ENCODE results near the gene AP2S1. TPM values are rescaled to one million over a fixed set of nuclear protein-coding genes. Genes with fewer than 3 reads are reported as not detected.

AP2S1 gene
- total and polyA plus RNA-seq, 2 of the 4 experiments (the other 2 are of a cell fraction) = 144 to 274 TPM

DNA sequence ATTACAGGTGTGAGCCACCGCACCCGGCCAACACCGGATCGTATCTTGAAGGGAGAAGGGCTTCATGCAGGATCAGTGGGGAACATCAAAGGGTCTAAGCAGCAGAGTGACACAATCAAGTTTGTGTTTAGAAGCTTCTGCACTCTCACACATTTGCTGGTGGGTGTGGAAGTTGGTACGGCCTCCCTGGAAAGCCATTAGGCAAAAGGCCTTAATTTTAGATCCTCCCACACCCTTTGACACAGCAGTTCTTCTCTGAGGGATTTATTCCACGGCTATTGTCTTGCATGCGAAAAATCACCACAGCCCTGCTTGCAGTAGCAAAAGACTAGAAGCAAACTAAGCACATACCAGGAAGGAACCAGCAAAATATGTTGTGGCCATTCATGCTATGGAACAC lies 44.0 kb downstream of the AP2S1 start:
- no peak for TF ChIP-seq CHD1 (IDR thresholded peaks at IDR 0.05; ENCODE audit: low read depth, low read length)
- TF ChIP-seq SMC3 (IDR thresholded peaks at IDR 0.05; ENCODE audit: low read depth, low read length) = no peak
- no peak for TF ChIP-seq MXI1 (IDR thresholded peaks at IDR 0.05; ENCODE audit: borderline replicate concordance, low read depth, low read length)
- TF ChIP-seq, protein P1, sequence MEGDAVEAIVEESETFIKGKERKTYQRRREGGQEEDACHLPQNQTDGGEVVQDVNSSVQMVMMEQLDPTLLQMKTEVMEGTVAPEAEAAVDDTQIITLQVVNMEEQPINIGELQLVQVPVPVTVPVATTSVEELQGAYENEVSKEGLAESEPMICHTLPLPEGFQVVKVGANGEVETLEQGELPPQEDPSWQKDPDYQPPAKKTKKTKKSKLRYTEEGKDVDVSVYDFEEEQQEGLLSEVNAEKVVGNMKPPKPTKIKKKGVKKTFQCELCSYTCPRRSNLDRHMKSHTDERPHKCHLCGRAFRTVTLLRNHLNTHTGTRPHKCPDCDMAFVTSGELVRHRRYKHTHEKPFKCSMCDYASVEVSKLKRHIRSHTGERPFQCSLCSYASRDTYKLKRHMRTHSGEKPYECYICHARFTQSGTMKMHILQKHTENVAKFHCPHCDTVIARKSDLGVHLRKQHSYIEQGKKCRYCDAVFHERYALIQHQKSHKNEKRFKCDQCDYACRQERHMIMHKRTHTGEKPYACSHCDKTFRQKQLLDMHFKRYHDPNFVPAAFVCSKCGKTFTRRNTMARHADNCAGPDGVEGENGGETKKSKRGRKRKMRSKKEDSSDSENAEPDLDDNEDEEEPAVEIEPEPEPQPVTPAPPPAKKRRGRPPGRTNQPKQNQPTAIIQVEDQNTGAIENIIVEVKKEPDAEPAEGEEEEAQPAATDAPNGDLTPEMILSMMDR (conservative IDR thresholded peaks at IDR 0.05; ENCODE audit: low read depth, low read length) = no peak
- no peak for TF ChIP-seq RAD21 (IDR thresholded peaks at IDR 0.05; ENCODE audit: low read length)
- TF ChIP-seq, protein P2, sequence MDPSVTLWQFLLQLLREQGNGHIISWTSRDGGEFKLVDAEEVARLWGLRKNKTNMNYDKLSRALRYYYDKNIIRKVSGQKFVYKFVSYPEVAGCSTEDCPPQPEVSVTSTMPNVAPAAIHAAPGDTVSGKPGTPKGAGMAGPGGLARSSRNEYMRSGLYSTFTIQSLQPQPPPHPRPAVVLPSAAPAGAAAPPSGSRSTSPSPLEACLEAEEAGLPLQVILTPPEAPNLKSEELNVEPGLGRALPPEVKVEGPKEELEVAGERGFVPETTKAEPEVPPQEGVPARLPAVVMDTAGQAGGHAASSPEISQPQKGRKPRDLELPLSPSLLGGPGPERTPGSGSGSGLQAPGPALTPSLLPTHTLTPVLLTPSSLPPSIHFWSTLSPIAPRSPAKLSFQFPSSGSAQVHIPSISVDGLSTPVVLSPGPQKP (IDR thresholded peaks at IDR 0.05; ENCODE audit: borderline replicate concordance, low read depth, low read length) = no peak
- no peak for TF ChIP-seq CEBPB (IDR thresholded peaks at IDR 0.05; ENCODE audit: low read depth, low read length)
- TF ChIP-seq NFE2L2 (IDR thresholded peaks at IDR 0.05; ENCODE audit: low read depth, low read length) = no peak
- TF ChIP-seq MAFK (IDR thresholded peaks at IDR 0.05; ENCODE audit: low read depth, low read length) = no peak
- no peak for TF ChIP-seq FOS (IDR thresholded peaks at IDR 0.05; ENCODE audit: low read depth, low read length)
- no peak for TF ChIP-seq POLR2A (IDR thresholded peaks at IDR 0.05; ENCODE audit: low read depth, low read length)
- TF ChIP-seq RFX5 (IDR thresholded peaks at IDR 0.05; ENCODE audit: low read depth, low read length) = no peak
- no peak for TF ChIP-seq RCOR1 (IDR thresholded peaks at IDR 0.05; ENCODE audit: insufficient replicate concordance, low read length)
- TF ChIP-seq, protein P3, sequence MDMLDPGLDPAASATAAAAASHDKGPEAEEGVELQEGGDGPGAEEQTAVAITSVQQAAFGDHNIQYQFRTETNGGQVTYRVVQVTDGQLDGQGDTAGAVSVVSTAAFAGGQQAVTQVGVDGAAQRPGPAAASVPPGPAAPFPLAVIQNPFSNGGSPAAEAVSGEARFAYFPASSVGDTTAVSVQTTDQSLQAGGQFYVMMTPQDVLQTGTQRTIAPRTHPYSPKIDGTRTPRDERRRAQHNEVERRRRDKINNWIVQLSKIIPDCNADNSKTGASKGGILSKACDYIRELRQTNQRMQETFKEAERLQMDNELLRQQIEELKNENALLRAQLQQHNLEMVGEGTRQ (IDR thresholded peaks at IDR 0.05; ENCODE audit: low read depth, low read length) = no peak
- no peak for TF ChIP-seq BHLHE40 (IDR thresholded peaks at IDR 0.05; ENCODE audit: low read depth, low read length)
- no peak for TF ChIP-seq MAZ (IDR thresholded peaks at IDR 0.05; ENCODE audit: borderline replicate concordance, low read depth, low read length)
- ChIA-PET POLR2A (ENCODE audit: unreplicated experiment) (no interaction called here), CTCF (no interaction called here)
- ATAC-seq (ENCODE audit: low read depth) = no peak
- Histone ChIP-seq H3K9ac (ENCODE audit: low read depth, low read length) (no peak overlapping the region), H3K4me1 (ENCODE audit: control insufficient read depth, insufficient read depth, low read length) (no peaks in the 10 kb centered on the region), H4K20me1 (ENCODE audit: insufficient read depth, low read length) (no peaks in the 10 kb centered on the region), H2BK15ac (ENCODE audit: low read depth, low read length) (no peak overlapping the region), H3K79me1 (ENCODE audit: low read depth in 1 of 2, low read length in 2 of 2) (no peaks in the 10 kb centered on the region), H2AK5ac (ENCODE audit: low read depth, low read length) (no peak overlapping the region), H4K8ac (ENCODE audit: low read depth in 2 of 2, low read length in 2 of 2) (no peak overlapping the region), H2BK120ac (ENCODE audit: low read depth, low read length) (no peak overlapping the region), H2BK5ac (ENCODE audit: low read depth, low read length, poor library complexity, severe bottlenecking) (no peak overlapping the region), H3K27ac (ENCODE audit: insufficient read depth, low read length) (no peak overlapping the region), H2AFZ (replicated peaks; ENCODE audit: low read length, poor library complexity) (no peak overlapping the region), H3K4me2 (ENCODE audit: low read depth, low read length) (no peak overlapping the region), H2BK20ac (ENCODE audit: low read depth, low read length) (no peak overlapping the region), H4K91ac (ENCODE audit: insufficient read depth, low read depth, low read length) (no peak overlapping the region), H3K4me3 (ENCODE audit: insufficient read depth, low read depth, low read length) (no peak overlapping the region), H3K9me3 (ENCODE audit: control insufficient read depth, insufficient read depth, low read length) (no peaks in the 10 kb centered on the region), H4K5ac (ENCODE audit: low read depth, low read length) (no peak overlapping the region), H3K4ac (ENCODE audit: low read depth, low read length) (no peak overlapping the region), H3K9me1 (ENCODE audit: insufficient read depth, low read length) (no peaks in the 10 kb centered on the region), H3K36me3 (ENCODE audit: control insufficient read depth, insufficient read depth, low read length) (no peaks in the 10 kb centered on the region), H3K56ac (ENCODE audit: extremely low read depth, insufficient read depth, low read length) (no peak overlapping the region), H2AK9ac (replicated peaks; ENCODE audit: low read depth, low read length, poor library complexity) (no peak overlapping the region), H3K23ac (ENCODE audit: low read depth, low read length) (no peak overlapping the region), H3K27me3 (ENCODE audit: control insufficient read depth, insufficient read depth, low read length) (no peaks in the 10 kb centered on the region), H3K14ac (replicated peaks; ENCODE audit: low read depth, low read length) (no peak overlapping the region), H3K18ac (ENCODE audit: low read depth, low read length) (no peak overlapping the region)
- intact Hi-C loops (cut with micrococcal nuclease) (no loop called here), in situ Hi-C loops (cut with MboI; ENCODE audit: low sequenced_read_pairs) (no loop called here), dilution Hi-C loops (cut with HindIII; ENCODE audit: low sequenced_read_pairs, unreplicated experiment) (no loop called here)
- BruUV-seq (replicated peaks) = no TSS peak
- no peak for DNase-seq
- WGBS, 2 experiments (ENCODE audit: extremely low coverage in 2 of 2, insufficient read length in 1 of 2) = 73% methylated on average over 3 of the region's 7 CpGs; no CpG with 5 or more reads in 1 of the 2 experiments

Data from IMR-90 (cell line).